Measurements from ENCODE around the gene SOX10.

DNA sequence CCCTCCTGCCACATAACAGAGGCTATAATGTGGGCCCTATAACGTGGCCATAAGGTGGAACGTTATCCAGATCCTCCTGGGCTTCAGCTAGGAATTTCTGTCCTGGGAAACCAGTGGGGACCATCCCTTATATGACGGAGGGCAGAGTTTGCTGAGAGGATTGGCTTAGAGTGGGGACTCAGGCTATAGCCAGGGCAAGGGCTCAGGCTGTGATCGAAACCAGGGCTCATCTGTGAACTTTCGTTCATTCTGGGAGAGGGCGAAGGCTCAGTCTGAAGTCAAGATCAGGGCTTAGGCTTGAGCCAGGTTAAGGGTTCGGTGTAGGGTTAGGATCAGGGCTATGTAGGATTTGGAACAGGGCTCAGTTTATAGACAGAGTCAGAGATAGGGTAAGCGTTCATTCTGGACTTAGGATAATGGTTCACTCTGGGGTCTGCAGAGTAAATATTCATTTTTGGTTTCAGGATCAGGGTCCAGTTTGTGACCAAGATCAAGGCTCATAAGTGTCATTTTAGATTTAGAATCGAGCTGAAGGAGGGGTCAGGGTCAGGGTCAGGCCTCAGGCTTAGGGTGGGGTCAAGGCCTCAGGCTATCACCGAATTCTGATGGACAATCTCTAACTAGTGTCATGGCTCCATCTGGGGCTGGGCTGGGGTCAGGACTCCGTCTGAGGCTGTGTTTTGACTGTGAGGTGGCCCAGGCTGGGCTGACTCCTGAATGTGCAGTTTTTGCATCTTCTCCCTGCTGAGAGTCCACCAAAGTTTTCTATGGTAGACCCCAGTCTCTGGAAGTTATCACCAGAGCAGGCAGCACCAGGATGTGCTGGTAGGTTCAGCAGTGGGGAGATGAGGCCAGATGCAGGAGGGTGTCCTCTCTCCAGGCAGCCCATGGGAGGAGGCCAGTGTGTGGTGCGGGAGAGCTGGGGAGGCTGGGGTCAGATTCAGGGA, 33.9 kb upstream of the SOX10 start:
- TF ChIP-seq CTCF (tag by site-specific recombination; IDR thresholded peaks at IDR 0.05) (no peak), ZNF707 (tag by site-specific recombination; IDR thresholded peaks at IDR 0.05) (no peak), ZNF211 (tag by site-specific recombination; IDR thresholded peaks at IDR 0.05; ENCODE audit: low read depth) (no peak), ZNF394 (tag by site-specific recombination; IDR thresholded peaks at IDR 0.05; ENCODE audit: borderline replicate concordance) (no peak), ZNF664 (tag by site-specific recombination; IDR thresholded peaks at IDR 0.05) (no peak), ZNF169 (tag by site-specific recombination; IDR thresholded peaks at IDR 0.05) (no peak), ZNF202 (tag by site-specific recombination; IDR thresholded peaks at IDR 0.05; ENCODE audit: borderline replicate concordance) (no peak), BCL11A (tag by site-specific recombination; IDR thresholded peaks at IDR 0.05; ENCODE audit: low read depth) (no peak), ZNF561 (tag by site-specific recombination; IDR thresholded peaks at IDR 0.05; ENCODE audit: borderline replicate concordance) (no peak), ZBTB7A (tag by site-specific recombination; IDR thresholded peaks at IDR 0.05; ENCODE audit: low read depth) (no peak), REPIN1 (tag by site-specific recombination; IDR thresholded peaks at IDR 0.05; ENCODE audit: low read depth) (no peak)
- TF ChIP-seq, protein P1, sequence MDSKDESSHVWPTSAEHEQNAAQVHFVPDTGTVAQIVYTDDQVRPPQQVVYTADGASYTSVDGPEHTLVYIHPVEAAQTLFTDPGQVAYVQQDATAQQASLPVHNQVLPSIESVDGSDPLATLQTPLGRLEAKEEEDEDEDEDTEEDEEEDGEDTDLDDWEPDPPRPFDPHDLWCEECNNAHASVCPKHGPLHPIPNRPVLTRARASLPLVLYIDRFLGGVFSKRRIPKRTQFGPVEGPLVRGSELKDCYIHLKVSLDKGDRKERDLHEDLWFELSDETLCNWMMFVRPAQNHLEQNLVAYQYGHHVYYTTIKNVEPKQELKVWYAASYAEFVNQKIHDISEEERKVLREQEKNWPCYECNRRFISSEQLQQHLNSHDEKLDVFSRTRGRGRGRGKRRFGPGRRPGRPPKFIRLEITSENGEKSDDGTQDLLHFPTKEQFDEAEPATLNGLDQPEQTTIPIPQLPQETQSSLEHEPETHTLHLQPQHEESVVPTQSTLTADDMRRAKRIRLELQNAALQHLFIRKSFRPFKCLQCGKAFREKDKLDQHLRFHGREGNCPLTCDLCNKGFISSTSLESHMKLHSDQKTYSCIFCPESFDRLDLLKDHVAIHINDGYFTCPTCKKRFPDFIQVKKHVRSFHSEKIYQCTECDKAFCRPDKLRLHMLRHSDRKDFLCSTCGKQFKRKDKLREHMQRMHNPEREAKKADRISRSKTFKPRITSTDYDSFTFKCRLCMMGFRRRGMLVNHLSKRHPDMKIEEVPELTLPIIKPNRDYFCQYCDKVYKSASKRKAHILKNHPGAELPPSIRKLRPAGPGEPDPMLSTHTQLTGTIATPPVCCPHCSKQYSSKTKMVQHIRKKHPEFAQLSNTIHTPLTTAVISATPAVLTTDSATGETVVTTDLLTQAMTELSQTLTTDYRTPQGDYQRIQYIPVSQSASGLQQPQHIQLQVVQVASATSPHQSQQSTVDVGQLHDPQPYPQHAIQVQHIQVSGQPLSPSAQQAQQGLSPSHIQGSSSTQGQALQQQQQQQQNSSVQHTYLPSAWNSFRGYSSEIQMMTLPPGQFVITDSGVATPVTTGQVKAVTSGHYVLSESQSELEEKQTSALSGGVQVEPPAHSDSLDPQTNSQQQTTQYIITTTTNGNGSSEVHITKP (tag by site-specific recombination; IDR thresholded peaks at IDR 0.05) = no peak
